Measurements from ENCODE around the gene COA7.

- no peak for TF ChIP-seq CTCF (IDR thresholded peaks at IDR 0.05)
- no peak for TF ChIP-seq POLR2A (IDR thresholded peaks at IDR 0.05)
These were observed 61.1 kb downstream of the COA7 start for GRCh38 chr1:52636721-52637695.

All from testis (tissue), 2 donors.